Lung (tissue), 12 donors: ENCODE results near the gene CPA5. TPM values are rescaled to one million over a fixed set of nuclear protein-coding genes. Genes with fewer than 3 reads are reported as not detected.
"Not testable (repeated sequence)": the region's sequence is repeated elsewhere in the genome, so short reads cannot be mapped to it uniquely, and the experiment has no call there.

Experiments used
- ATAC-seq: fragments of 200-7000 bp; cut with Tn5 transposase; one replicate; pipeline ENCODE4 v1.9.1; 2020; ENCODE audit warnings: moderate number of reproducible peaks; ENCODE audit not compliant: insufficient read depth, low FRiP score
- DNase-seq, 3 donors: peaks; one replicate each; pipeline ENCODE4 v3.0.0-alpha.2; 2013 to 2017
- H3K27ac ChIP-seq, 2 donors: one replicate each; pipeline ENCODE4 v1.5.1; 2013; ENCODE audit warnings: mild to moderate bottlenecking in 2 of 2, moderate library complexity in 2 of 2, control low read depth in 1 of 2, inconsistent platforms in 1 of 2, low read depth in 1 of 2, low read length in 1 of 2
- H3K27me3 ChIP-seq, 3 donors: one replicate each; pipeline ENCODE4 v1.5.1; 2013; ENCODE audit warnings: low read length in 2 of 3; ENCODE audit not compliant: control insufficient read depth in 3 of 3, insufficient read depth in 3 of 3
- H3K36me3 ChIP-seq, 4 donors: one replicate each; pipeline ENCODE4 v1.5.1; 2013; ENCODE audit warnings: low read length in 4 of 4, mild to moderate bottlenecking in 1 of 4, moderate library complexity in 1 of 4; ENCODE audit not compliant: control insufficient read depth in 4 of 4, insufficient read depth in 4 of 4
- H3K4me1 ChIP-seq, 5 donors: one replicate each; pipeline ENCODE4 v1.5.1; 2013; ENCODE audit warnings: low read length in 5 of 5, mild to moderate bottlenecking in 2 of 5, moderate library complexity in 1 of 5; ENCODE audit not compliant: control insufficient read depth in 5 of 5, insufficient read depth in 5 of 5
- H3K4me3 ChIP-seq: one replicate; pipeline ENCODE4 v1.5.1; 2013; ENCODE audit warnings: mild to moderate bottlenecking, control low read depth, moderate library complexity
- H3K9ac ChIP-seq, 2 donors: one replicate each; pipeline ENCODE4 v1.5.1; 2013; ENCODE audit warnings: low read length in 2 of 2, control low read depth in 1 of 2; ENCODE audit not compliant: insufficient read depth in 1 of 2
- H3K9me3 ChIP-seq, 4 donors: one replicate each; pipeline ENCODE4 v1.5.1; 2013; ENCODE audit warnings: low read length in 3 of 4, mild to moderate bottlenecking in 1 of 4, moderate library complexity in 1 of 4; ENCODE audit not compliant: control insufficient read depth in 4 of 4, insufficient read depth in 3 of 4
- WGBS, 2 donors: extraction: QIAGEN DNeasy Blood & Tissue Kit; methylation state at CpG; one replicate each; pipeline ENCODE4 v1.1.7; 2013; 5-methylcytosine and 5-hydroxymethylcytosine counted together
- polyA plus RNA-seq, 2 donors: library from polyadenylated mRNA; stranded (reverse); fragments of 200-250 nt; gene quantifications; one replicate each; pipeline ENCODE4 v1.2.1, GENCODE V29; 2013
- total RNA-seq, 2 donors: library from RNA; depleted of rRNA in 1 of 2; stranded (reverse); fragments of >200 nt in 1 of 2; gene quantifications; one replicate each; pipeline ENCODE4 v1.2.1, GENCODE V29; 2014 to 2021
- TF ChIP-seq, protein P1 (sequence below): IDR thresholded peaks from 2 replicates; pipeline ENCODE4 v1.5.1; 2012; ENCODE audit warnings: mild to moderate bottlenecking; ENCODE audit errors: control extremely low read depth, extremely low read depth
- donor health status: control.
- donor health status: control.
- donor health status: Bipolar disorder and iron deficiency.
- donor health status: healthy.
- donor health status: DM: yes; HTN: yes; CAD: no.

The CPA5 gene
- total and polyA plus RNA-seq, 4 donors, result 0.08 to 0.10 TPM; not detected in 2

DNA sequence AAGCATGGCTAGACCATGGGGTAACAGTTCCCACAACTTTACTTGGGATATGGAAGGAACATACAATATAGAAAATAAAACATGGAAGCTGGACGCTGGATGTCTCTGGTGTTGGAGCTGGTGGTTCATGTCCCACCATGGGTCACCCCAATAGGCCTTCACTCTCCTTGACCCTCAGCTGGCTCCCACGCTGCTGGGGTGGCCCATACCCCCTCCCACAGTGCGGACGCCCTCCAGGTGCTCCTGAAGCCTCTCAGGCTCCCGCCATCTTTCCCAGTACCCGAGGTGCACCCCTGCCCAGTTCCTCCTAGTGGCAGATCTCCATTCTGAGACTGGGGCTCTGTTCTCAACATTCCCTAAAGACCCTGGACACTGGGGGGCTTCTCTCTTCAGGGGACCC is 29.9 kb downstream of the CPA5 start:
- 95 to 98% methylated on average over 6 of the region's 6 CpGs for WGBS, 2 donors
- peaks cover 0 to 56% (median 36%) of the 10 kb centered on the region in 5 donors for H3K4me1 ChIP-seq

DNA sequence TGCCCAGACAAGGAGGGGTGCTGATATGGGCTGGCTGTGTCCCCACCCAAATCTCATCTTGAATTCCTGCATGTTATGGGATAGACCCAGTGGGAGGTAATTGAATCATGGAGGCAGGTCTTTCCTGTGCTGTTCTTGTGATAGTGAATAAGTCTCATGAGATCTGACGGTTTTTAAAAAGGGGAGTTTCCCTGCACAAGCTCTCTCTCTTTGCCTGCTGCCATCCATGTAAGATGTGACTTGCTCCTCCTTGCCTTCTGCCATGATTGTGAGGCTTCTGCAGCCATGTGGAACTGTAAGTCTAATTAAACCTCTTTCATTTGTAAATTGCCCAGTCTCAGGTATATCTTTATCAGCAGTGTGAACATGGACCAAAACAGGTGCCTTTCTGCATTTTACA is 31.8 kb downstream of the CPA5 start:
- not testable (repeated sequence) for H3K9ac ChIP-seq, DNase-seq, H3K36me3 ChIP-seq, ATAC-seq, H3K27me3 ChIP-seq, H3K9me3 ChIP-seq, H3K27ac ChIP-seq, H3K4me3 ChIP-seq
- H3K4me1 ChIP-seq, result peaks cover 0 to 54% (median 20%) of the 10 kb centered on the region in 5 donors
- 43 to 95% methylated on average over 1 of the region's 1 CpG for WGBS, 2 donors

More for the DNA sequence above, 29.9 kb downstream of the CPA5 start:
- TF ChIP-seq, protein P1, sequence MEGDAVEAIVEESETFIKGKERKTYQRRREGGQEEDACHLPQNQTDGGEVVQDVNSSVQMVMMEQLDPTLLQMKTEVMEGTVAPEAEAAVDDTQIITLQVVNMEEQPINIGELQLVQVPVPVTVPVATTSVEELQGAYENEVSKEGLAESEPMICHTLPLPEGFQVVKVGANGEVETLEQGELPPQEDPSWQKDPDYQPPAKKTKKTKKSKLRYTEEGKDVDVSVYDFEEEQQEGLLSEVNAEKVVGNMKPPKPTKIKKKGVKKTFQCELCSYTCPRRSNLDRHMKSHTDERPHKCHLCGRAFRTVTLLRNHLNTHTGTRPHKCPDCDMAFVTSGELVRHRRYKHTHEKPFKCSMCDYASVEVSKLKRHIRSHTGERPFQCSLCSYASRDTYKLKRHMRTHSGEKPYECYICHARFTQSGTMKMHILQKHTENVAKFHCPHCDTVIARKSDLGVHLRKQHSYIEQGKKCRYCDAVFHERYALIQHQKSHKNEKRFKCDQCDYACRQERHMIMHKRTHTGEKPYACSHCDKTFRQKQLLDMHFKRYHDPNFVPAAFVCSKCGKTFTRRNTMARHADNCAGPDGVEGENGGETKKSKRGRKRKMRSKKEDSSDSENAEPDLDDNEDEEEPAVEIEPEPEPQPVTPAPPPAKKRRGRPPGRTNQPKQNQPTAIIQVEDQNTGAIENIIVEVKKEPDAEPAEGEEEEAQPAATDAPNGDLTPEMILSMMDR, result no peak
- ATAC-seq (no peak), DNase-seq (no peak)
- peaks cover 0 to 2% (median 0%) of the 10 kb centered on the region in 4 donors for H3K9me3 ChIP-seq
- H3K27me3 ChIP-seq, result no peaks in the 10 kb centered on the region
- H3K36me3 ChIP-seq, result no peaks in the 10 kb centered on the region
- no peak overlapping the region for H3K9ac ChIP-seq
- H3K27ac ChIP-seq, result peak overlapping the region in 1 of 2 donors; percentile 85
- H3K4me3 ChIP-seq, result no peak overlapping the region

DNA sequence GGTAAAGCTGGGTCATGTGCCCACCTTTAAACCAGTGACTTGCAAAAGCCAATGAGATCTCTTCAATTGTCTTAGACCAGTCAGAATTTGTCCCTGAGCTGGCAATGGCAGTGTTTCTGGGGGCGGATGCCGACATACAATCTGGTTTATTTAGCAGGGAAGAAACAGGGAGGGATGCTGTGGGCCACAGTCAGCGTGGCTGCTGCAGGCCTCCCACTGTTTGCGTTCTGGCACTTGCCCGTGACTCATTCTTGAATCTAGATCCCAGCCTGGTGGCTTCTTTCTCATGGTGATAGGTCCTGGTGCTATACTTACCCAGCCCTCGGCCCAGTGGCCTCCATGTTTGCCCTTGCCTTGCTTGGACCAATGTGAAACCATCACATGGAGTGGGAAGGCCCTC is 32.6 kb downstream of the CPA5 start:
- no peaks in the 10 kb centered on the region for H3K36me3 ChIP-seq
- no peak overlapping the region for H3K27ac ChIP-seq
- no peak for DNase-seq
- H3K9ac ChIP-seq, result no peak overlapping the region
- ATAC-seq, result no peak
- TF ChIP-seq, protein P1, result no peak
- no peaks in the 10 kb centered on the region for H3K27me3 ChIP-seq
- no peak overlapping the region for H3K4me3 ChIP-seq
- H3K9me3 ChIP-seq, result peaks cover 0 to 2% (median 0%) of the 10 kb centered on the region in 4 donors
- WGBS, 2 donors, result 87 to 88% methylated on average over 6 of the region's 6 CpGs
- peaks cover 0 to 47% (median 15%) of the 10 kb centered on the region in 5 donors for H3K4me1 ChIP-seq

DNA sequence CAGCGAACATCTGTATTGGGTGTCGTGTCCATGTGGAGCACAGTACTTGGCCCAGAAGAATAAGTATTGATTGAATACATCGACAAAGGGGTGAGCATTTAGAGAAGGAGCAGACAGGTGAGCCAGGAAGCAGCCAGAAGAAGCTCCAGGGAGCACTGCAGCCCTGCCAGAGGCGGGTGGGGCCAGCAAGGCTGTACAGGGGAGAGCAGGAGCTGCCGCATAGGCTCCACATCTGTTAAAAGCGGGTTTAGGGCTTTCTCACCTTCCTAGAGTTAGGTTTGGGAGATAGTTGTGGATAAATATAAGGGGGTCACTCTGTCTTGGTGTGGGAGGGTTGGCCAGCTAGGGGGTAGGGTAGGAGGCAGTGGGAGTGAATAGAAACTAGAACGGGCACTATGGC is 34.4 kb downstream of the CPA5 start:
- TF ChIP-seq, protein P1, result no peak
- Histone ChIP-seq H3K4me1 (peaks cover 0 to 28% (median 8%) of the 10 kb centered on the region in 5 donors), H3K4me3 (no peak overlapping the region), H3K9me3 (peaks cover 0 to 2% (median 0%) of the 10 kb centered on the region in 4 donors), H3K27ac (no peak overlapping the region), H3K36me3 (no peaks in the 10 kb centered on the region), H3K9ac (no peak overlapping the region), H3K27me3 (no peaks in the 10 kb centered on the region)
- ATAC-seq, result no peak
- 94 to 96% methylated on average over 7 of the region's 7 CpGs for WGBS, 2 donors
- no peak for DNase-seq
